DMS79 treated with DMSO at 0.1 percent for 48 hours (cell line): Measurements from ENCODE around the gene NIPAL4.
A peak's percentile ranks its signal among the peaks of the same experiment; 100 is the strongest.
"Not testable (repeated sequence)": the region's sequence is repeated elsewhere in the genome, so short reads cannot be mapped to it uniquely, and the experiment has no call there.

ENCODE experiments used
- DNase-seq: peaks from one replicate; lab custom pipeline; 2025; lab: John Stamatoyannopoulos, UW

NIPAL4 gene

GRCh38 chr5:157463621-157464518 is 3.9 kb downstream of the NIPAL4 start:
- peak; percentile 40 for DNase-seq

- DNase-seq, result peak; percentile 40
Measured at GRCh38 chr5:157464519-157465171, 4.6 kb downstream of the NIPAL4 start.

GRCh38 chr5:157468293-157468965 is 8.4 kb downstream of the NIPAL4 start:
- DNase-seq, result peak; percentile 85

- DNase-seq, result no peak
Measured at GRCh38 chr5:157469073-157469472, 9.1 kb downstream of the NIPAL4 start.

- DNase-seq, result no peak
Measured at GRCh38 chr5:157469687-157470086, 9.7 kb downstream of the NIPAL4 start.

GRCh38 chr5:157470631-157471030 is 10.6 kb downstream of the NIPAL4 start:
- no peak for DNase-seq

GRCh38 chr5:157471709-157472108 is 11.7 kb downstream of the NIPAL4 start:
- no peak for DNase-seq

- DNase-seq, result no peak
Measured at GRCh38 chr5:157473383-157474320, 13.6 kb downstream of the NIPAL4 start.

GRCh38 chr5:157475432-157475831 is 15.4 kb downstream of the NIPAL4 start:
- peak; percentile 66 for DNase-seq

GRCh38 chr5:157476702-157477408 is 16.8 kb downstream of the NIPAL4 start:
- DNase-seq, result peak; percentile 22

GRCh38 chr5:157477814-157478494 is 17.9 kb downstream of the NIPAL4 start:
- DNase-seq, result no peak

GRCh38 chr5:157478726-157479125 is 18.7 kb downstream of the NIPAL4 start:
- DNase-seq, result no peak

GRCh38 chr5:157479166-157479565 is 19.2 kb downstream of the NIPAL4 start:
- no peak for DNase-seq

- DNase-seq, result no peak
Measured at GRCh38 chr5:157479612-157480510, 19.8 kb downstream of the NIPAL4 start.

- DNase-seq, result no peak
Measured at GRCh38 chr5:157481265-157481664, 21.3 kb downstream of the NIPAL4 start.

GRCh38 chr5:157481666-157482065 is 21.7 kb downstream of the NIPAL4 start:
- no peak for DNase-seq

- not testable (repeated sequence) for DNase-seq
Measured at GRCh38 chr5:157482702-157483101, 22.7 kb downstream of the NIPAL4 start.

- no peak for DNase-seq
Measured at GRCh38 chr5:157484768-157485167, 24.8 kb downstream of the NIPAL4 start.

GRCh38 chr5:157485340-157485739 is 25.3 kb downstream of the NIPAL4 start:
- DNase-seq, result no peak
